Islet of Langerhans (tissue), 1 donor: ENCODE data around the gene SHTN1.

Experiments used
- FAIRE-seq: peaks from one replicate; lab custom pipeline; 2011; peaks lifted over from hg19 to GRCh38; lab: Jason Lieb, UNC

SHTN1 gene

GRCh38 chr10:116984202-116984990 lies 20.6 kb downstream of the SHTN1 start:
- FAIRE-seq = no peak

DNA sequence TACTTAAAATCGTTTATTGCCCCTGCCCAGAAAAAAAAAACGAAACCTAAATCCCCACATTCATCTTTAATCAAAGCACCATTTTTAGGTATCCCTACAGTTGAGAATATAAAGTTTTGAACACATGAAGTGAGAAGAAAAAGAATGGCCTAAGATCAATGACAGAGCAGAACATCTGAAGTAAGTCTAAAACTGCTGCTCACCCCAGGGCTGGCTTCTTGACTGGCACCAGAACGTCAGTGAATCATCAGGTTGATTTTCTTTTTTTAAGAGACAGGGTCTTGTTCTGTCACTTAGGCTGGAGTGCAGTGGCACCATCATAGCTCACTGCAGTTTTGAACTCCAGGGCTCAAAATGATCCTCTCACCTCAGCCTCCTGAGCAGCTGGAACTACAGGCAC lies 24.9 kb downstream of the SHTN1 start:
- FAIRE-seq = no peak

GRCh38 chr10:116978901-116979300 lies 26.1 kb downstream of the SHTN1 start:
- FAIRE-seq = no peak

GRCh38 chr10:116974456-116975005 lies 30.5 kb downstream of the SHTN1 start:
- no peak for FAIRE-seq

GRCh38 chr10:116973946-116974455 lies 31.0 kb downstream of the SHTN1 start:
- FAIRE-seq = no peak

DNA sequence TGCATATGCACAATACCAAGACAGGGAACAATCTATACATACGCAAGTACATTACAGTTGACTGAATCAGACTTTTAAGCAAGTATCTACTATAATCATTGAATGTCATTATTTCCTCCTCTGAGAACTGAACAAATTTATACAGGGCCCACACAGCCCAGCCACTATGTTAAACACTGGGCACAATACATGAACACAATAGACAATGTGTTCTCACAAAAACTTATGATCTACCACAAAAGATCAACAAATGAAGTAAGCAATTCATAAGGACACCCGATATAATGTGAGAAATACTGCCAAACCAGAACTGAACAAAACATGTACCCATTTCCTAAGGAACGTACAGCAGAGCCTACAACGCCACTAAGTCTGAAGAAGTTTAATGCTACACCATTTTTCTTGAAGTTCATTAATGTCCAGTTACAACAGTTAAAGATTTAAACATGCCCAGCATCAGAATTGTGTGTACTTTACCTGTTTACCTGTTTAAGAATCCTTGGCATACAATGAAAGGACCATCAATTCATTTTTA lies 31.5 kb downstream of the SHTN1 start:
- no peak for FAIRE-seq

DNA sequence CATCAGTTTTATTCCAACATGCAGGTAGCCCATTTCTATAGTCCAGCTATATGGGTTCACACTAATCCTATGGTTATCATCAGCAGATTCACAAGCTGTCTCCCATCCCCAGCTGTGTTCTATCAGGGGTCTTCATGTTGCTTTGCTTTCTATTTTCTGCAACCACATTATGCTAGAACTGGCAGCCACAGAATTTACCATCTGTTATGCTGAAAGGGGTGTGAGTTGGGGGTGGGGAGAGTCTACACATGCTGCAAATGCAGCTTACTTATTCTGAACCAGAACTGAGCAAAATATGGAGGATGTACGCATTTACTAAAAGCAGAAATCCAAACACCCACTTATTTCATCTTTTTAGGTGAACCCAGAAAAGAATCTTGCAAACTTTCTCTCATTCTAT lies 32.9 kb downstream of the SHTN1 start:
- FAIRE-seq = no peak

DNA sequence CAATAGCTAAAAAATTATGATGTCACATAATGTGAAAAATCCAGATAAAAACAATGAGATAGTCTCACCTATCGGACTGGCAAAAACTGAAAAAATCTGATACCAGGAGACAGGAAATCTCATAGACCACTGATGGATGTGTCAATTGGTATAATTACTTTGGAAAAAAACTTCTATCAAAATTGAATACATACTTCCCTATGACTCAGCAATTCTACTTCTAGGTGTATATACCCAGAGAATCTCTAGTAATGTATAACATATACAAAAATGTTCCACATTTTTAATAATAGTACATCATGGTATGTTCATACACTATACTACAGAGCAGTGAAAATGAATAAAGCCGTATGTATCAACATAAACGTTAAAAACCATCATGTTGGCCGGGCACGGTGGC lies 34.9 kb downstream of the SHTN1 start:
- FAIRE-seq = no peak

DNA sequence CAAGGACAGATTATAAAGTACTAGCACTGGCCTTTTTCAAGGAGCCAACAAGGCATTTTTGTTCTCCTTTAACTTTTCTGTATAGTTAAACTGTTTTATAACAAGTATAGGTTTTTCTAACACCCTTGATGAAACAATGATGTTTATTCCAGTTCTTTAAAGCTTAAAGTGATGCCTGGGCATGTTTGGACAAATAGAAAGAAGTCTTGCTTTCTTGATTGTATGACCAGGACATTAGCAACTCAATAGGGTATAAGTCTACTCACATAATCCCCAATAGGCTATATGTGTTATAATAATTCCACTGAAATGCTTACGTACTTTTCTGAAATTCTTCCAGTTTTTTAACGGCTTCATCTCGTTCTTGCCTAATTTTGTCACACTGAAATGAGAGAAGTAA lies 36.7 kb downstream of the SHTN1 start:
- FAIRE-seq = no peak

- FAIRE-seq = peak; percentile 68
Observed at GRCh38 chr10:116961406-116962251, 43.4 kb downstream of the SHTN1 start.

DNA sequence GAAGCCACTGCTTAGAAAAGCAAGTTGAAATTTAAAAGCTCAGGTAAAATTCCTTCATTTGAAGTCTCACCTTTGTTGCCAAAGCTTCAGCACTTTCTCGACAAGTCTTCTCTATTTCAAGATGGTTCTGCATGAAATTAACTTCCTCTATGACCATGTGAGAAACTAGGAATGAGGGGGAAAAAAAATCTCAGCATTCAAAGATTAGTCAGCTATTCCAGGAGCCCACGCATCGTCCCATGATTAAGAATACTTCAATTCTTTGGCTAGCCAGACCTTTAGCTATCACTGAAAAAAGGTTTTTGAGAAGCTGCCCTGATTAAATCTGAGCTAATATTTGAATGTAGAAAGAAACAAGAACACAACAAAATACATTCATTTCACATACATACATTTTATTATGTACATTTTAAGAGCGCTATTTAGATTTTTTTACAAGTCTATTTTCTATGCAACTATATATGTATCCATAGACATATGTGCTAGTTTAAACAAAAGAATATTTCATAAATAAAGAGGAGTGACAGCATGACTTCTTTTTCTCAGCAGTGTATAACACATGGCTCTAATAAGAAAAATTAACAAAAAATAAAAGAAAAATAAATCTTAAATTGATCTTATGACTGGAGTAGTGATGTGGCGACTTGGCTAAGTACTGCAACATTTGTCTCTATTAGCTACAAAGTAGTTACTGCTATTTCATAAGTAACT lies 44.8 kb downstream of the SHTN1 start:
- FAIRE-seq = peak; percentile 33

- no peak for FAIRE-seq
Observed at GRCh38 chr10:116952729-116953128, 52.3 kb downstream of the SHTN1 start.

- no peak for FAIRE-seq
Observed at GRCh38 chr10:116948530-116948870, 56.5 kb downstream of the SHTN1 start.

GRCh38 chr10:116947841-116948529 lies 57.0 kb downstream of the SHTN1 start:
- FAIRE-seq = peak; percentile 94

GRCh38 chr10:116944911-116945310 lies 60.1 kb downstream of the SHTN1 start:
- FAIRE-seq = no peak

DNA sequence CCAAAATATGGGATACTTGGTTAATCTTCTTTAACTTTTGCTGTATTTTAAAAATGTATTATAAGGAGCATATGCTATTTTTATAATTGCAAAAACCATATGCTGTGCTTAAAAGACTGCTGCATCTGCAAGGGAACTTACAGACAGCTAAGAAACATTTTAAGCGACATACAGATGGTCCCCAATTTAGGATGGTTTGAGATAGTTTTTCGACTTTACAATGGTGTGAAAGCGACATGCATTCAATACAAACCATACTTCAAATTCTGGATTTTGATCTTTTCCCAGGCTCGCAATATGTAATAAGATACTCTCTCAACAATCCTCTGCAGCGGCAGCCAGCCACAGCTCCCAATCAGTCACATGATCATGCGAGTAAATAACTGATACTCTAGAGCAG lies 73.2 kb downstream of the SHTN1 start:
- no peak for FAIRE-seq

- no peak for FAIRE-seq
Observed at GRCh38 chr10:116926426-116926825, 78.6 kb downstream of the SHTN1 start.

DNA sequence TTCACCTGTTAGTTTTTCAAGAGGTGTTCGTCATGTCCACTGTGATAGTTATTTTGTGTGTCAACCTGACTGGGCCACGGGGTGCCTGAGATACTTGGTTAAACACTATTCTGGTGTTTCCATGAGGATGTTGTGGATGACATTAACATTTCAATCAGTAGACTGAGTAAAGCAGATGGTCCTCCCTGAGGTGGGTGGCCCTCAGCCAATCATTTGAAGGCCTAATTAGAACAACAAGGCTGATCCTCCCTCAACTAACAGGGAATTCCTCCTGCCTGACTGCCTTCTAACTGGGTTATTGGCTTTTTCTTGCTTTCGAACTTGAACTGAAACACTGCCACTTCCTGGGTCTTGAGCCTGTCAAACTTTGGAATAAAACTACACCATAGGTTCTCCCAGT lies 79.9 kb downstream of the SHTN1 start:
- FAIRE-seq = no peak

DNA sequence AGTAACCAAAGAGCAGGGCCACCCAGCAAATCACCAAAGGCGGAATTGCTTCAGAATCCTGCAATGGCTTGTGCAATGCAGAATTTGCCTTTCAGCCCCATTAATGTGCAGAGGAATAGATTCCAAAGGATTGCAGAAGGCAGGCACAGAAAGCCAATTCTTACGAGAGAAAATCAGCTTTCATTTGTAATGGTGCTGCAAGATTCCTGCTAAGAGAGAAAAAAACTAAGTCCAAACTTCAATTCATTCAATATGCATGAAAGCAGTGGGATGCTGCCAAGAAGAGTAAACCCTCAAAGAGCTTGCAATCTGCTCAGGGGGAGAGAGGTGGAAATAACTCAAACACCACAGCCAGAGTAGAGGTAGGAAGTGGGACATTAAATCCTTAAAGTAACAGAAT lies 85.3 kb downstream of the SHTN1 start:
- no peak for FAIRE-seq

- FAIRE-seq = no peak
Observed at GRCh38 chr10:116919164-116919563, 85.8 kb downstream of the SHTN1 start.

DNA sequence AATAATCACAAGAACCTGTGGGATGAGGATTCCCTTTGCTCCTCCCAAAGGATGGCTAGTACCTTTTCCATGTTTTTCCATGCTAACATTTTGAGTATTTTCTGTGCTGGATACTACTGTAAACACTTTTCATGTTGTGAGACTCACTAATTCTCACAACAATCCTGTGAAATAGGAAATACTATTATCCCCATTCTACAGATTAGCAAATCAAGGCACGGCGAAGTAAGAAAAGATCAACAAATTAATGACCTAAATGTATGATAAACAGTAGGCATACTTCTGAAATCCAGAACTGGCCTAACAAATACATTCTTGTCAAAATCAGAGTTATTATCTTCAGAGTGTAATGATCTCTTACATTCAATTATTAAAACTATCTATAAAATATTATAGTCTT lies 86.4 kb downstream of the SHTN1 start:
- no peak for FAIRE-seq

- FAIRE-seq = no peak
Observed at GRCh38 chr10:116917481-116917880, 87.5 kb downstream of the SHTN1 start.
